ENCODE data around the gene BNC2. TPM values are rescaled to one million over a fixed set of nuclear protein-coding genes. Genes with fewer than 3 reads are reported as not detected.

The BNC2 gene
- total and polyA plus RNA-seq, 4 experiments from 2014 or later, result not detected

- no peaks in the 10 kb centered on the region for H3K4me1 Mint-ChIP-seq
- intact Hi-C loops (cut with micrococcal nuclease), result no loop called here
- Histone ChIP-seq H3K4me1 (ENCODE audit: insufficient read depth, low read length) (no peaks in the 10 kb centered on the region), H3K4me3 (ENCODE audit: low read length in 2 of 2) (no peak overlapping the region), H3K27ac (ENCODE audit: low read depth, low read length) (no peak overlapping the region), H3K9me3 (ENCODE audit: control insufficient read depth in 1 of 2, low read length in 2 of 2) (no peaks in the 10 kb centered on the region), H3K36me3 (ENCODE audit: insufficient read depth, low read length) (no peaks in the 10 kb centered on the region), H3K27me3 (ENCODE audit: insufficient read depth, low read length) (no peaks in the 10 kb centered on the region)
- DNase-seq, result no peak
- no peak overlapping the region for H3K4me3 Mint-ChIP-seq
- peaks cover 0 to 12% (median 1%) of the 10 kb centered on the region in 8 donors for H3K9me3 Mint-ChIP-seq
- H3K27ac Mint-ChIP-seq, result no peak overlapping the region
- no peaks in the 10 kb centered on the region for H3K36me3 Mint-ChIP-seq
- POLR2A ChIA-PET (ENCODE audit: partially characterized antibody), result no interaction called here
- no peaks in the 10 kb centered on the region for H3K27me3 Mint-ChIP-seq
- CTCF ChIA-PET (ENCODE audit: partially characterized antibody), result no interaction called here
These were observed 242.9 kb downstream of the BNC2 start for GRCh38 chr9:16627521-16627920.

- Histone ChIP-seq H3K9me3 (ENCODE audit: control insufficient read depth in 1 of 2, low read length in 2 of 2) (no peaks in the 10 kb centered on the region), H3K27ac (ENCODE audit: low read depth, low read length) (no peak overlapping the region), H3K36me3 (ENCODE audit: insufficient read depth, low read length) (no peaks in the 10 kb centered on the region), H3K4me3 (ENCODE audit: low read length in 2 of 2) (no peak overlapping the region), H3K4me1 (ENCODE audit: insufficient read depth, low read length) (no peaks in the 10 kb centered on the region), H3K27me3 (ENCODE audit: insufficient read depth, low read length) (no peaks in the 10 kb centered on the region)
- no peak for DNase-seq
- H3K4me1 Mint-ChIP-seq, result no peaks in the 10 kb centered on the region
- no peaks in the 10 kb centered on the region for H3K27me3 Mint-ChIP-seq
- ChIA-PET CTCF (ENCODE audit: partially characterized antibody) (no interaction called here), POLR2A (ENCODE audit: partially characterized antibody) (no interaction called here)
- H3K36me3 Mint-ChIP-seq, result no peaks in the 10 kb centered on the region
- no peak overlapping the region for H3K27ac Mint-ChIP-seq
- H3K9me3 Mint-ChIP-seq, result peaks cover 0 to 12% (median 1%) of the 10 kb centered on the region in 8 donors
- H3K4me3 Mint-ChIP-seq, result no peak overlapping the region
- intact Hi-C loops (cut with micrococcal nuclease), result no loop called here
These were observed 243.8 kb downstream of the BNC2 start for GRCh38 chr9:16626577-16627130.

- Histone ChIP-seq H3K4me1 (ENCODE audit: insufficient read depth, low read length) (no peaks in the 10 kb centered on the region), H3K27ac (ENCODE audit: low read depth, low read length) (no peak overlapping the region), H3K27me3 (ENCODE audit: insufficient read depth, low read length) (no peaks in the 10 kb centered on the region), H3K9me3 (ENCODE audit: control insufficient read depth in 1 of 2, low read length in 2 of 2) (no peaks in the 10 kb centered on the region), H3K4me3 (ENCODE audit: low read length in 2 of 2) (no peak overlapping the region), H3K36me3 (ENCODE audit: insufficient read depth, low read length) (no peaks in the 10 kb centered on the region)
- H3K4me1 Mint-ChIP-seq, result no peaks in the 10 kb centered on the region
- intact Hi-C loops (cut with micrococcal nuclease), result no loop called here
- ChIA-PET CTCF (ENCODE audit: partially characterized antibody) (no interaction called here), POLR2A (ENCODE audit: partially characterized antibody) (no interaction called here)
- H3K4me3 Mint-ChIP-seq, result no peak overlapping the region
- no peaks in the 10 kb centered on the region for H3K27me3 Mint-ChIP-seq
- H3K9me3 Mint-ChIP-seq, result peaks cover 0 to 12% (median 2%) of the 10 kb centered on the region in 8 donors
- DNase-seq, result no peak
- H3K36me3 Mint-ChIP-seq, result no peaks in the 10 kb centered on the region
- no peak overlapping the region for H3K27ac Mint-ChIP-seq
These were observed 244.7 kb downstream of the BNC2 start for GRCh38 chr9:16625811-16626210.

GRCh38 chr9:16625161-16625631 lies 245.3 kb downstream of the BNC2 start:
- Mint-ChIP-seq H3K9me3 (peaks cover 0 to 12% (median 2%) of the 10 kb centered on the region in 8 donors), H3K27me3 (no peaks in the 10 kb centered on the region), H3K27ac (no peak overlapping the region), H3K4me1 (no peaks in the 10 kb centered on the region), H3K4me3 (no peak overlapping the region), H3K36me3 (no peaks in the 10 kb centered on the region)
- no peak for DNase-seq
- Histone ChIP-seq H3K27me3 (ENCODE audit: insufficient read depth, low read length) (no peaks in the 10 kb centered on the region), H3K27ac (ENCODE audit: low read depth, low read length) (no peak overlapping the region), H3K9me3 (ENCODE audit: control insufficient read depth in 1 of 2, low read length in 2 of 2) (no peaks in the 10 kb centered on the region), H3K4me3 (ENCODE audit: low read length in 2 of 2) (no peak overlapping the region), H3K4me1 (ENCODE audit: insufficient read depth, low read length) (no peaks in the 10 kb centered on the region), H3K36me3 (ENCODE audit: insufficient read depth, low read length) (no peaks in the 10 kb centered on the region)
- intact Hi-C loops (cut with micrococcal nuclease), result no loop called here
- ChIA-PET POLR2A (ENCODE audit: partially characterized antibody) (no interaction called here), CTCF (ENCODE audit: partially characterized antibody) (no interaction called here)

GRCh38 chr9:16624744-16625117 lies 245.7 kb downstream of the BNC2 start:
- Histone ChIP-seq H3K4me3 (ENCODE audit: low read length in 2 of 2) (no peak overlapping the region), H3K27ac (ENCODE audit: low read depth, low read length) (no peak overlapping the region), H3K9me3 (ENCODE audit: control insufficient read depth in 1 of 2, low read length in 2 of 2) (no peaks in the 10 kb centered on the region), H3K27me3 (ENCODE audit: insufficient read depth, low read length) (no peaks in the 10 kb centered on the region), H3K4me1 (ENCODE audit: insufficient read depth, low read length) (no peaks in the 10 kb centered on the region), H3K36me3 (ENCODE audit: insufficient read depth, low read length) (no peaks in the 10 kb centered on the region)
- H3K4me1 Mint-ChIP-seq, result no peaks in the 10 kb centered on the region
- H3K36me3 Mint-ChIP-seq, result no peaks in the 10 kb centered on the region
- CTCF ChIA-PET (ENCODE audit: partially characterized antibody), result no interaction called here
- no peak for DNase-seq
- no peak overlapping the region for H3K27ac Mint-ChIP-seq
- H3K4me3 Mint-ChIP-seq, result no peak overlapping the region
- H3K9me3 Mint-ChIP-seq, result peaks cover 0 to 12% (median 2%) of the 10 kb centered on the region in 8 donors
- POLR2A ChIA-PET (ENCODE audit: partially characterized antibody), result no interaction called here
- no peaks in the 10 kb centered on the region for H3K27me3 Mint-ChIP-seq
- intact Hi-C loops (cut with micrococcal nuclease), result no loop called here

GRCh38 chr9:16623989-16624743 lies 246.3 kb downstream of the BNC2 start:
- H3K9me3 Mint-ChIP-seq, result peaks cover 0 to 12% (median 2%) of the 10 kb centered on the region in 8 donors
- ChIA-PET POLR2A (ENCODE audit: partially characterized antibody) (no interaction called here), CTCF (ENCODE audit: partially characterized antibody) (no interaction called here)
- no peaks in the 10 kb centered on the region for H3K4me1 Mint-ChIP-seq
- H3K27me3 Mint-ChIP-seq, result no peaks in the 10 kb centered on the region
- Histone ChIP-seq H3K36me3 (ENCODE audit: insufficient read depth, low read length) (no peaks in the 10 kb centered on the region), H3K4me3 (ENCODE audit: low read length in 2 of 2) (no peak overlapping the region), H3K9me3 (ENCODE audit: control insufficient read depth in 1 of 2, low read length in 2 of 2) (no peaks in the 10 kb centered on the region), H3K27me3 (ENCODE audit: insufficient read depth, low read length) (no peaks in the 10 kb centered on the region), H3K4me1 (ENCODE audit: insufficient read depth, low read length) (no peaks in the 10 kb centered on the region), H3K27ac (ENCODE audit: low read depth, low read length) (no peak overlapping the region)
- H3K4me3 Mint-ChIP-seq, result no peak overlapping the region
- no peaks in the 10 kb centered on the region for H3K36me3 Mint-ChIP-seq
- no peak for DNase-seq
- no peak overlapping the region for H3K27ac Mint-ChIP-seq
- intact Hi-C loops (cut with micrococcal nuclease), result no loop called here

GRCh38 chr9:16622541-16622940 lies 247.9 kb downstream of the BNC2 start:
- H3K36me3 ChIP-seq (ENCODE audit: insufficient read depth, low read length), result no peaks in the 10 kb centered on the region
- H3K27me3 ChIP-seq (ENCODE audit: insufficient read depth, low read length), result no peaks in the 10 kb centered on the region
- no peak overlapping the region for H3K27ac Mint-ChIP-seq
- CTCF ChIA-PET (ENCODE audit: partially characterized antibody), result no interaction called here
- no peak overlapping the region for H3K27ac ChIP-seq (ENCODE audit: low read depth, low read length)
- no peaks in the 10 kb centered on the region for H3K4me1 ChIP-seq (ENCODE audit: insufficient read depth, low read length)
- intact Hi-C loops (cut with micrococcal nuclease), result no loop called here
- no peak overlapping the region for H3K4me3 ChIP-seq (ENCODE audit: low read length in 2 of 2)
- no peaks in the 10 kb centered on the region for H3K9me3 ChIP-seq (ENCODE audit: control insufficient read depth in 1 of 2, low read length in 2 of 2)
- no peaks in the 10 kb centered on the region for H3K4me1 Mint-ChIP-seq
- no peak for DNase-seq
- no peaks in the 10 kb centered on the region for H3K27me3 Mint-ChIP-seq
- no peaks in the 10 kb centered on the region for H3K36me3 Mint-ChIP-seq
- no peak overlapping the region for H3K4me3 Mint-ChIP-seq
- POLR2A ChIA-PET (ENCODE audit: partially characterized antibody), result no interaction called here
- peaks cover 0 to 15% (median 3%) of the 10 kb centered on the region in 8 donors for H3K9me3 Mint-ChIP-seq

Data from CD4-positive, alpha-beta memory T cell (primary cell).